Hepatocyte (in vitro differentiated cells): ENCODE results near the gene VPS26C.

Experiments used
- EZH2 ChIP-seq: fragments of 200-600 bp; sonication (generic); IDR thresholded peaks from 2 replicates; pipeline ENCODE4 v1.6.1; 2016; ENCODE audit warnings: antibody characterized with exemption, mild to moderate bottlenecking, borderline replicate concordance
- EZH2phosphoT487 ChIP-seq: fragments of 200-600 bp; sonication (generic); IDR thresholded peaks from one replicate; pipeline ENCODE4 v1.6.1; 2018; ENCODE audit warnings: antibody characterized with exemption, mild to moderate bottlenecking, low read depth, moderate library complexity; ENCODE audit not compliant: unreplicated experiment, severe bottlenecking
- TF ChIP-seq, protein P1 (sequence below): fragments of 200-600 bp; sonication (generic); IDR thresholded peaks from 2 replicates; pipeline ENCODE4 v1.5.1; 2016; ENCODE audit warnings: antibody characterized with exemption, mild to moderate bottlenecking; ENCODE audit not compliant: poor library complexity

GRCh38 chr21:37184784-37185593 is 82.1 kb downstream of the VPS26C start:
- TF ChIP-seq, protein P1, sequence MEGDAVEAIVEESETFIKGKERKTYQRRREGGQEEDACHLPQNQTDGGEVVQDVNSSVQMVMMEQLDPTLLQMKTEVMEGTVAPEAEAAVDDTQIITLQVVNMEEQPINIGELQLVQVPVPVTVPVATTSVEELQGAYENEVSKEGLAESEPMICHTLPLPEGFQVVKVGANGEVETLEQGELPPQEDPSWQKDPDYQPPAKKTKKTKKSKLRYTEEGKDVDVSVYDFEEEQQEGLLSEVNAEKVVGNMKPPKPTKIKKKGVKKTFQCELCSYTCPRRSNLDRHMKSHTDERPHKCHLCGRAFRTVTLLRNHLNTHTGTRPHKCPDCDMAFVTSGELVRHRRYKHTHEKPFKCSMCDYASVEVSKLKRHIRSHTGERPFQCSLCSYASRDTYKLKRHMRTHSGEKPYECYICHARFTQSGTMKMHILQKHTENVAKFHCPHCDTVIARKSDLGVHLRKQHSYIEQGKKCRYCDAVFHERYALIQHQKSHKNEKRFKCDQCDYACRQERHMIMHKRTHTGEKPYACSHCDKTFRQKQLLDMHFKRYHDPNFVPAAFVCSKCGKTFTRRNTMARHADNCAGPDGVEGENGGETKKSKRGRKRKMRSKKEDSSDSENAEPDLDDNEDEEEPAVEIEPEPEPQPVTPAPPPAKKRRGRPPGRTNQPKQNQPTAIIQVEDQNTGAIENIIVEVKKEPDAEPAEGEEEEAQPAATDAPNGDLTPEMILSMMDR: no peak
- TF ChIP-seq EZH2: no peak
- no peak for TF ChIP-seq EZH2phosphoT487
